Endothelial cell of umbilical vein (primary cell): ENCODE results near the gene LONP2. TPM values are rescaled to one million over a fixed set of nuclear protein-coding genes. Genes with fewer than 3 reads are reported as not detected.

Source experiments
- BruUV-seq: library from RNA; stranded (reverse); fragments of 400-500 nt; replicated peaks from 2 replicates; lab custom pipeline; 2021; lab: Mats Ljungman, UMichigan
- CTCF ChIA-PET: fragments of 300-600, 350-600 bp; sonication (Branson Sonifier 250); formaldehyde crosslinking; loops from one replicate; lab custom pipeline; 2021; ENCODE audit warnings: antibody characterized with exemption, inconsistent platforms; lab: Charles Lee
- POLR2A ChIA-PET: fragments of 300-600, 350-600 bp; sonication (Branson Sonifier 250); formaldehyde crosslinking; loops from one replicate; lab custom pipeline; 2021; ENCODE audit warnings: antibody characterized with exemption, inconsistent platforms; lab: Charles Lee
- DNase-seq: peaks from one replicate; pipeline ENCODE4 v3.0.0-alpha.2; 2011; ENCODE audit warnings: low read depth, low spot score
- FAIRE-seq: peaks from 2 replicates; lab custom pipeline; 2011; peaks lifted over from hg19 to GRCh38; lab: Jason Lieb, UNC
- H2AFZ ChIP-seq: 2 replicates; pipeline ENCODE4 v1.6.0; 2012; ENCODE audit warnings: low read depth, low read length, control low read depth, inconsistent platforms
- H3K27ac ChIP-seq: 2 replicates; pipeline ENCODE4 v1.5.1; 2011; ENCODE audit warnings: low read depth, mild to moderate bottlenecking, control low read depth, low read length, moderate library complexity; ENCODE audit not compliant: insufficient read depth
- H3K27me3 ChIP-seq, 2 experiments: 2 replicates each; pipeline versions ENCODE4 v1.6.0 to v1.6.1; 2011; ENCODE audit warnings: low read length in 2 of 2, mixed read lengths in 1 of 2; ENCODE audit not compliant: control insufficient read depth in 2 of 2, insufficient read depth in 2 of 2
- H3K36me3 ChIP-seq, 2 experiments: 2 replicates in 1 of 2; 3 replicates in 1 of 2; pipeline ENCODE4 v1.5.1; 2011; ENCODE audit warnings: low read length in 2 of 2, mild to moderate bottlenecking in 1 of 2, moderate library complexity in 1 of 2; ENCODE audit not compliant: control insufficient read depth in 2 of 2, insufficient read depth in 2 of 2; ENCODE audit errors: extremely low read depth in 1 of 2
- H3K4me1 ChIP-seq: 3 replicates; pipeline ENCODE4 v1.5.1; 2011; ENCODE audit warnings: mild to moderate bottlenecking, low read length; ENCODE audit not compliant: control insufficient read depth, insufficient read depth; ENCODE audit errors: extremely low read depth
- H3K4me2 ChIP-seq: 2 replicates; pipeline ENCODE4 v1.6.1; 2011; ENCODE audit warnings: low read length, control low read depth, mixed read lengths; ENCODE audit not compliant: insufficient read depth
- H3K4me3 ChIP-seq, 3 experiments: fragments of 200-600 bp in 1 of 3; sonication (generic), shearing (Covaris generic) in 1 of 3; replicated peaks in 1 of 3; 2 replicates each; pipeline ENCODE4 v1.5.1; 2011 to 2016; ENCODE audit warnings: control low read depth in 3 of 3, low read length in 3 of 3, mild to moderate bottlenecking in 2 of 3, inconsistent platforms in 1 of 3, low read depth in 1 of 3, moderate library complexity in 1 of 3; ENCODE audit not compliant: insufficient read depth in 1 of 3
- H3K79me2 ChIP-seq: 2 replicates; pipeline ENCODE4 v1.6.0; 2012; ENCODE audit warnings: low read length, inconsistent platforms; ENCODE audit not compliant: control insufficient read depth, insufficient read depth
- H3K9ac ChIP-seq: replicated peaks from 2 replicates; pipeline ENCODE3; 2011; ENCODE audit warnings: low read length, control low read depth; ENCODE audit not compliant: insufficient read depth; ENCODE audit errors: extremely low read depth
- H3K9me1 ChIP-seq: replicated peaks from 3 replicates; pipeline ENCODE4 v1.6.0; 2011; ENCODE audit warnings: mild to moderate bottlenecking, low read length; ENCODE audit not compliant: control insufficient read depth, insufficient read depth; ENCODE audit errors: extremely low read depth
- H3K9me3 ChIP-seq: replicated peaks from 2 replicates; pipeline ENCODE4 v1.5.1; 2012; ENCODE audit warnings: low read length, inconsistent platforms; ENCODE audit not compliant: control insufficient read depth, insufficient read depth
- H4K20me1 ChIP-seq: replicated peaks from 2 replicates; pipeline ENCODE3; 2011; ENCODE audit warnings: mild to moderate bottlenecking, low read length; ENCODE audit not compliant: control insufficient read depth, insufficient read depth; ENCODE audit errors: extremely low read depth
- FOS ChIP-seq: IDR thresholded peaks from 2 replicates; pipeline ENCODE4 v1.6.1; 2011; ENCODE audit warnings: mild to moderate bottlenecking, low read length, moderate library complexity, borderline replicate concordance; ENCODE audit not compliant: insufficient read depth
- GATA2 ChIP-seq: IDR thresholded peaks from 2 replicates; pipeline ENCODE4 v1.7.0; 2011; ENCODE audit warnings: low read depth, mild to moderate bottlenecking, moderate library complexity, mixed read lengths, low read length; ENCODE audit not compliant: insufficient read length, insufficient read depth
- JUN ChIP-seq: IDR thresholded peaks from 2 replicates; pipeline ENCODE4 v1.6.1; 2011; ENCODE audit warnings: borderline replicate concordance, low read depth; ENCODE audit not compliant: insufficient read length, insufficient read depth
- MYC ChIP-seq: IDR thresholded peaks from one replicate; pipeline ENCODE4 v1.6.1; 2011; ENCODE audit warnings: mild to moderate bottlenecking, low read depth, low read length
- POLR2A ChIP-seq: IDR thresholded peaks from 2 replicates; pipeline ENCODE4 v1.6.1; 2012; ENCODE audit warnings: low read depth, mild to moderate bottlenecking, control low read depth, low read length
- POLR2AphosphoS5 ChIP-seq: IDR thresholded peaks from 2 replicates; pipeline ENCODE4 v1.6.1; 2012; ENCODE audit warnings: low read depth, mild to moderate bottlenecking, control low read depth, low read length, moderate library complexity; ENCODE audit not compliant: insufficient read depth
- dilution Hi-C: fragments of 300-500 bp; cut with MboI; formaldehyde crosslinking; loops from one replicate; pipeline ENCODE4 v1.15.0; 2019; ENCODE audit warnings: low sequenced_read_pairs; ENCODE audit not compliant: extremely low pct_ligation_motif_present
- intact Hi-C: fragments of 100-400 bp; cut with micrococcal nuclease; formaldehyde crosslinking; loops from one replicate; pipeline ENCODE4 v1.10.0; 2022
- polyA plus RNA-seq, 4 experiments: library from polyadenylated mRNA; depleted of rRNA in 3 of 4; stranded (reverse) in 3 of 4; unstranded in 1 of 4; fragments of >200 nt; gene quantifications; 2 replicates each; pipeline versions ENCODE4 v1.2.1 to v1.2.3, GENCODE V29; 2011 to 2012; ENCODE audit warnings: missing spikeins in 1 of 4
- total RNA-seq: library from RNA; stranded (reverse); gene quantifications from 2 replicates; pipeline ENCODE4 v1.2.3, GENCODE V29; 2021
- TF ChIP-seq, protein P1 (sequence below), 2 donors: IDR thresholded peaks; 1 replicate in 1 of 2; 2 replicates in 1 of 2; pipeline ENCODE4 v1.5.1; 2011; ENCODE audit warnings: low read length in 2 of 2, mild to moderate bottlenecking in 2 of 2, moderate library complexity in 2 of 2, control low read depth in 1 of 2, inconsistent platforms in 1 of 2, low read depth in 1 of 2; ENCODE audit not compliant: insufficient read depth in 1 of 2; ENCODE audit errors: extremely low read depth in 1 of 2
- TF ChIP-seq, protein P2 (sequence below): IDR thresholded peaks from 2 replicates; pipeline ENCODE4 v1.6.1; 2011; ENCODE audit not compliant: insufficient read depth, insufficient read length

The LONP2 gene
- total and polyA plus RNA-seq, 2 donors (not counting 3 experiments of a cell fraction or from before 2014, with no cell fraction given), result 13.5 to 38.4 TPM

DNA sequence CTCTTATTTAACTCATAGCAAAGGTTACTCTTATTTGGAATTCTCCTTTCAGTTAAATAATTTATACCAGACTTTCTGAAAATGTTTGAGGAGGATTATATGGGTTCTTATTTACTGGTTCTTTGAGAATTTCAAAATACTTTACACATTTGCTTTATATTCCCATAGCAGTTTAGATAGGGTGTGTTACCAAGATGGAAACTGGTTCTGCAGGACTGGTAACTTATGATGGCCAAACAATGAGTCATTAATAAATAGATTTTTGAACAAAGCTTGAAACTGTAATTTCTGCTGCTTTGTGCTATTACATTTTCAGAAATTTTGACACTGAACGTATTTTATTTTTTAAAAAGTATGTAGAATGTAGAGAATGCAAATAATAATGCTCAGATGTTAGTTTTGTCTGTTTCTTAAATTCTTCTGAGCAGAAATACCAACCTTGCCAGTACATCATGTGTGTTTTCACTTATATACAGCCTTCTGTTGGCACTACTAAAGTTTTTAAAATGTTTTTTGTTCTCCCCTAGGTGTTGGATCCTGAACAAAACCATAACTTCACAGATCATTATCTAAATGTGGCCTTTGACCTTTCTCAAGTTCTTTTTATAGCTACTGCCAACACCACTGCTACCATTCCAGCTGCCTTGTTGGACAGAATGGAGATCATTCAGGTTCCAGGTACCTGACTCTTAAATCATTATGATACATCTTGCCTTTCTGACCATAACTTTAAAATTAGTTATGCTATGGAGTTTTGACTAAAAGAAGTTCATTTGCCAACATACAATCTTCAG lies 51.6 kb downstream of the LONP2 start:
- Histone ChIP-seq H3K9me1 (no peaks in the 10 kb centered on the region), H4K20me1 (no peaks in the 10 kb centered on the region), H3K9me3 (no peaks in the 10 kb centered on the region), H3K4me1 (no peaks in the 10 kb centered on the region), H3K4me2 (no peak overlapping the region), H3K36me3 (peaks cover 0 to 4% of the 10 kb centered on the region in 2 experiments), H3K27ac (no peak overlapping the region), H3K79me2 (no peaks in the 10 kb centered on the region), H3K9ac (no peak overlapping the region), H3K27me3 (no peaks in the 10 kb centered on the region), H2AFZ (no peak overlapping the region), H3K4me3 (no peak overlapping the region)
- dilution Hi-C loops (no loop called here), intact Hi-C loops (no loop called here)
- no peak for TF ChIP-seq POLR2A
- TF ChIP-seq JUN, result no peak
- TF ChIP-seq, protein P1, sequence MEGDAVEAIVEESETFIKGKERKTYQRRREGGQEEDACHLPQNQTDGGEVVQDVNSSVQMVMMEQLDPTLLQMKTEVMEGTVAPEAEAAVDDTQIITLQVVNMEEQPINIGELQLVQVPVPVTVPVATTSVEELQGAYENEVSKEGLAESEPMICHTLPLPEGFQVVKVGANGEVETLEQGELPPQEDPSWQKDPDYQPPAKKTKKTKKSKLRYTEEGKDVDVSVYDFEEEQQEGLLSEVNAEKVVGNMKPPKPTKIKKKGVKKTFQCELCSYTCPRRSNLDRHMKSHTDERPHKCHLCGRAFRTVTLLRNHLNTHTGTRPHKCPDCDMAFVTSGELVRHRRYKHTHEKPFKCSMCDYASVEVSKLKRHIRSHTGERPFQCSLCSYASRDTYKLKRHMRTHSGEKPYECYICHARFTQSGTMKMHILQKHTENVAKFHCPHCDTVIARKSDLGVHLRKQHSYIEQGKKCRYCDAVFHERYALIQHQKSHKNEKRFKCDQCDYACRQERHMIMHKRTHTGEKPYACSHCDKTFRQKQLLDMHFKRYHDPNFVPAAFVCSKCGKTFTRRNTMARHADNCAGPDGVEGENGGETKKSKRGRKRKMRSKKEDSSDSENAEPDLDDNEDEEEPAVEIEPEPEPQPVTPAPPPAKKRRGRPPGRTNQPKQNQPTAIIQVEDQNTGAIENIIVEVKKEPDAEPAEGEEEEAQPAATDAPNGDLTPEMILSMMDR (IDR thresholded peaks at IDR 0.05; ENCODE audit: extremely low read depth in 1 of 2, insufficient read depth in 1 of 2, low read depth in 1 of 2, low read length in 2 of 2), result no peak
- TF ChIP-seq MYC, result no peak
- no peak for TF ChIP-seq GATA2
- TF ChIP-seq, protein P2, sequence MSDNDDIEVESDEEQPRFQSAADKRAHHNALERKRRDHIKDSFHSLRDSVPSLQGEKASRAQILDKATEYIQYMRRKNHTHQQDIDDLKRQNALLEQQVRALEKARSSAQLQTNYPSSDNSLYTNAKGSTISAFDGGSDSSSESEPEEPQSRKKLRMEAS, result no peak
- TF ChIP-seq POLR2AphosphoS5, result no peak
- no peak for TF ChIP-seq FOS
- ChIA-PET CTCF (interaction anchor here (1.3 to 1.4 kb wide), 3 partner anchors 13 to 328 kb away, joined by 3 to 4 read pairs (median 3); no protein-coding TSS in a partner anchor), POLR2A (no interaction called here)
- DNase-seq (no peak), FAIRE-seq (no peak)
- no TSS peak for BruUV-seq
